Endothelial cell of umbilical vein (primary cell): ENCODE results near the gene SLC12A4. TPM values are rescaled to one million over a fixed set of nuclear protein-coding genes. Genes with fewer than 3 reads are reported as not detected.

Experiments used
- BruUV-seq: library from RNA; stranded (reverse); fragments of 400-500 nt; replicated peaks from 2 replicates; lab custom pipeline; 2021; lab: Mats Ljungman, UMichigan
- CTCF ChIA-PET: fragments of 300-600, 350-600 bp; sonication (Branson Sonifier 250); formaldehyde crosslinking; loops from one replicate; lab custom pipeline; 2021; ENCODE audit warnings: antibody characterized with exemption, inconsistent platforms; lab: Charles Lee
- POLR2A ChIA-PET: fragments of 300-600, 350-600 bp; sonication (Branson Sonifier 250); formaldehyde crosslinking; loops from one replicate; lab custom pipeline; 2021; ENCODE audit warnings: antibody characterized with exemption, inconsistent platforms; lab: Charles Lee
- DNase-seq: peaks from one replicate; pipeline ENCODE4 v3.0.0-alpha.2; 2011; ENCODE audit warnings: low read depth, low spot score
- FAIRE-seq: peaks from 2 replicates; lab custom pipeline; 2011; peaks lifted over from hg19 to GRCh38; lab: Jason Lieb, UNC
- H2AFZ ChIP-seq: 2 replicates; pipeline ENCODE4 v1.6.0; 2012; ENCODE audit warnings: low read depth, low read length, control low read depth, inconsistent platforms
- H3K27ac ChIP-seq: 2 replicates; pipeline ENCODE4 v1.5.1; 2011; ENCODE audit warnings: low read depth, mild to moderate bottlenecking, control low read depth, low read length, moderate library complexity; ENCODE audit not compliant: insufficient read depth
- H3K27me3 ChIP-seq, 2 experiments: 2 replicates each; pipeline versions ENCODE4 v1.6.0 to v1.6.1; 2011; ENCODE audit warnings: low read length in 2 of 2, mixed read lengths in 1 of 2; ENCODE audit not compliant: control insufficient read depth in 2 of 2, insufficient read depth in 2 of 2
- H3K36me3 ChIP-seq, 2 experiments: 2 replicates in 1 of 2; 3 replicates in 1 of 2; pipeline ENCODE4 v1.5.1; 2011; ENCODE audit warnings: low read length in 2 of 2, mild to moderate bottlenecking in 1 of 2, moderate library complexity in 1 of 2; ENCODE audit not compliant: control insufficient read depth in 2 of 2, insufficient read depth in 2 of 2; ENCODE audit errors: extremely low read depth in 1 of 2
- H3K4me1 ChIP-seq: 3 replicates; pipeline ENCODE4 v1.5.1; 2011; ENCODE audit warnings: mild to moderate bottlenecking, low read length; ENCODE audit not compliant: control insufficient read depth, insufficient read depth; ENCODE audit errors: extremely low read depth
- H3K4me2 ChIP-seq: 2 replicates; pipeline ENCODE4 v1.6.1; 2011; ENCODE audit warnings: low read length, control low read depth, mixed read lengths; ENCODE audit not compliant: insufficient read depth
- H3K4me3 ChIP-seq, 3 experiments: fragments of 200-600 bp in 1 of 3; sonication (generic), shearing (Covaris generic) in 1 of 3; replicated peaks in 1 of 3; 2 replicates each; pipeline ENCODE4 v1.5.1; 2011 to 2016; ENCODE audit warnings: control low read depth in 3 of 3, low read length in 3 of 3, mild to moderate bottlenecking in 2 of 3, inconsistent platforms in 1 of 3, low read depth in 1 of 3, moderate library complexity in 1 of 3; ENCODE audit not compliant: insufficient read depth in 1 of 3
- H3K79me2 ChIP-seq: 2 replicates; pipeline ENCODE4 v1.6.0; 2012; ENCODE audit warnings: low read length, inconsistent platforms; ENCODE audit not compliant: control insufficient read depth, insufficient read depth
- H3K9ac ChIP-seq: replicated peaks from 2 replicates; pipeline ENCODE3; 2011; ENCODE audit warnings: low read length, control low read depth; ENCODE audit not compliant: insufficient read depth; ENCODE audit errors: extremely low read depth
- H3K9me1 ChIP-seq: replicated peaks from 3 replicates; pipeline ENCODE4 v1.6.0; 2011; ENCODE audit warnings: mild to moderate bottlenecking, low read length; ENCODE audit not compliant: control insufficient read depth, insufficient read depth; ENCODE audit errors: extremely low read depth
- H3K9me3 ChIP-seq: replicated peaks from 2 replicates; pipeline ENCODE4 v1.5.1; 2012; ENCODE audit warnings: low read length, inconsistent platforms; ENCODE audit not compliant: control insufficient read depth, insufficient read depth
- H4K20me1 ChIP-seq: replicated peaks from 2 replicates; pipeline ENCODE3; 2011; ENCODE audit warnings: mild to moderate bottlenecking, low read length; ENCODE audit not compliant: control insufficient read depth, insufficient read depth; ENCODE audit errors: extremely low read depth
- EZH2 ChIP-seq: IDR thresholded peaks from 2 replicates; pipeline ENCODE4 v1.6.1; 2012; ENCODE audit warnings: borderline replicate concordance, low read depth, mild to moderate bottlenecking, moderate library complexity, low read length, inconsistent platforms; ENCODE audit not compliant: severe bottlenecking
- FOS ChIP-seq: IDR thresholded peaks from 2 replicates; pipeline ENCODE4 v1.6.1; 2011; ENCODE audit warnings: mild to moderate bottlenecking, low read length, moderate library complexity, borderline replicate concordance; ENCODE audit not compliant: insufficient read depth
- MAX ChIP-seq: IDR thresholded peaks from 2 replicates; pipeline ENCODE4 v1.6.1; 2011; ENCODE audit not compliant: insufficient read depth, insufficient read length
- POLR2AphosphoS5 ChIP-seq: IDR thresholded peaks from 2 replicates; pipeline ENCODE4 v1.6.1; 2012; ENCODE audit warnings: low read depth, mild to moderate bottlenecking, control low read depth, low read length, moderate library complexity; ENCODE audit not compliant: insufficient read depth
- dilution Hi-C: fragments of 300-500 bp; cut with MboI; formaldehyde crosslinking; loops from one replicate; pipeline ENCODE4 v1.15.0; 2019; ENCODE audit warnings: low sequenced_read_pairs; ENCODE audit not compliant: extremely low pct_ligation_motif_present
- intact Hi-C: fragments of 100-400 bp; cut with micrococcal nuclease; formaldehyde crosslinking; loops from one replicate; pipeline ENCODE4 v1.10.0; 2022
- polyA plus RNA-seq, 4 experiments: library from polyadenylated mRNA; depleted of rRNA in 3 of 4; stranded (reverse) in 3 of 4; unstranded in 1 of 4; fragments of >200 nt; gene quantifications; 2 replicates each; pipeline versions ENCODE4 v1.2.1 to v1.2.3, GENCODE V29; 2011 to 2012; ENCODE audit warnings: missing spikeins in 1 of 4
- total RNA-seq: library from RNA; stranded (reverse); gene quantifications from 2 replicates; pipeline ENCODE4 v1.2.3, GENCODE V29; 2021
- TF ChIP-seq, protein P1 (sequence below), 2 donors: IDR thresholded peaks; 1 replicate in 1 of 2; 2 replicates in 1 of 2; pipeline ENCODE4 v1.5.1; 2011; ENCODE audit warnings: low read length in 2 of 2, mild to moderate bottlenecking in 2 of 2, moderate library complexity in 2 of 2, control low read depth in 1 of 2, inconsistent platforms in 1 of 2, low read depth in 1 of 2; ENCODE audit not compliant: insufficient read depth in 1 of 2; ENCODE audit errors: extremely low read depth in 1 of 2

SLC12A4 gene
- total and polyA plus RNA-seq, 2 donors (not counting 3 experiments of a cell fraction or from before 2014, with no cell fraction given), result 110 to 114 TPM

- no peak overlapping the region for H3K4me2 ChIP-seq
- no peaks in the 10 kb centered on the region for H3K9me3 ChIP-seq
- no TSS peak for BruUV-seq
- DNase-seq (no peak), FAIRE-seq (no peak)
- no peak overlapping the region for H2AFZ ChIP-seq
- no peaks in the 10 kb centered on the region for H4K20me1 ChIP-seq
- ChIA-PET CTCF (interaction anchor here (0.5 to 2.4 kb wide), 7 partner anchors 11 to 126 kb away, joined by 3 to 8 read pairs (median 4); no protein-coding TSS in a partner anchor), POLR2A (no interaction called here)
- H3K9me1 ChIP-seq, result no peaks in the 10 kb centered on the region
- H3K4me1 ChIP-seq, result no peaks in the 10 kb centered on the region
- H3K27ac ChIP-seq, result no peak overlapping the region
- no peaks in the 10 kb centered on the region for H3K27me3 ChIP-seq
- intact Hi-C loops (no loop called here), dilution Hi-C loops (loop anchor here (25.0 kb wide), 1 partner anchor 228 kb away; no protein-coding TSS in a partner anchor)
- H3K79me2 ChIP-seq, result no peaks in the 10 kb centered on the region
- H3K4me3 ChIP-seq, result no peak overlapping the region
- H3K9ac ChIP-seq, result no peak overlapping the region
- no peak for TF ChIP-seq FOS
- TF ChIP-seq MAX, result no peak
- no peak for TF ChIP-seq POLR2AphosphoS5
- no peak for TF ChIP-seq EZH2
- H3K36me3 ChIP-seq, result peaks cover 0 to 13% of the 10 kb centered on the region in 2 experiments
These were observed 53.5 kb downstream of the SLC12A4 start for GRCh38 chr16:67914758-67915495.

DNA sequence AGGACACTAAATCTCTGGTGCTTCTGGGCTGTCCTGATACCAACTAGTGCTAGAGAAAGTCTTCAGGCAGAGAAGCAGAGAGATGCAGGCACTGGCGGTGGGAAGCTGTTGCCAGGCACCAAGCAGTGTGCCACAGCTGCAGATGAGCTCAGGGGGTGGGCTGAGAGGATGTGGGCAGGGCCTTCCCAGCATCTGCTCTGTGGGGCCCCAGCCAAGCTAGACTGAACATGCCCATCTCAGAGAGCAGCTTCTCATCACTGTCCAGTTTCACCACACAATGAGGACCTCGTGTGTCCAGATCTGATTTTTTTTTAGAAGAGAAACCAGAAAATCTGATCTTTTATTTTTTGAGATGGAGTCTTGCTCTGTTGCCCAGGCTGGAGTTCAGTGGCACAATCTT lies 58.3 kb downstream of the SLC12A4 start:
- no peak overlapping the region for H3K4me3 ChIP-seq
- ChIA-PET POLR2A (interaction anchor here (0.5 kb wide), 1 partner anchor 14 kb away, joined by 3 read pairs; no protein-coding TSS in a partner anchor), CTCF (interaction anchor here (0.7 to 1.9 kb wide), 4 partner anchors 14 to 238 kb away, joined by 3 to 18 read pairs (median 3); partner anchors contain the start of genes NRN1L and PSKH1)
- FAIRE-seq (no peak), DNase-seq (no peak)
- no TSS peak for BruUV-seq
- H3K9me3 ChIP-seq, result no peaks in the 10 kb centered on the region
- H3K4me2 ChIP-seq, result no peak overlapping the region
- no peaks in the 10 kb centered on the region for H3K27me3 ChIP-seq
- no peaks in the 10 kb centered on the region for H3K4me1 ChIP-seq
- dilution Hi-C loops (loop anchor here (25.0 kb wide), 1 partner anchor 223 kb away; no protein-coding TSS in a partner anchor), intact Hi-C loops (no loop called here)
- H3K27ac ChIP-seq, result no peak overlapping the region
- TF ChIP-seq, protein P1, sequence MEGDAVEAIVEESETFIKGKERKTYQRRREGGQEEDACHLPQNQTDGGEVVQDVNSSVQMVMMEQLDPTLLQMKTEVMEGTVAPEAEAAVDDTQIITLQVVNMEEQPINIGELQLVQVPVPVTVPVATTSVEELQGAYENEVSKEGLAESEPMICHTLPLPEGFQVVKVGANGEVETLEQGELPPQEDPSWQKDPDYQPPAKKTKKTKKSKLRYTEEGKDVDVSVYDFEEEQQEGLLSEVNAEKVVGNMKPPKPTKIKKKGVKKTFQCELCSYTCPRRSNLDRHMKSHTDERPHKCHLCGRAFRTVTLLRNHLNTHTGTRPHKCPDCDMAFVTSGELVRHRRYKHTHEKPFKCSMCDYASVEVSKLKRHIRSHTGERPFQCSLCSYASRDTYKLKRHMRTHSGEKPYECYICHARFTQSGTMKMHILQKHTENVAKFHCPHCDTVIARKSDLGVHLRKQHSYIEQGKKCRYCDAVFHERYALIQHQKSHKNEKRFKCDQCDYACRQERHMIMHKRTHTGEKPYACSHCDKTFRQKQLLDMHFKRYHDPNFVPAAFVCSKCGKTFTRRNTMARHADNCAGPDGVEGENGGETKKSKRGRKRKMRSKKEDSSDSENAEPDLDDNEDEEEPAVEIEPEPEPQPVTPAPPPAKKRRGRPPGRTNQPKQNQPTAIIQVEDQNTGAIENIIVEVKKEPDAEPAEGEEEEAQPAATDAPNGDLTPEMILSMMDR (IDR thresholded peaks at IDR 0.05; ENCODE audit: extremely low read depth in 1 of 2, insufficient read depth in 1 of 2, low read depth in 1 of 2, low read length in 2 of 2), result no peak
- no peaks in the 10 kb centered on the region for H3K9me1 ChIP-seq
- no peak overlapping the region for H3K9ac ChIP-seq
- no peak overlapping the region for H2AFZ ChIP-seq
- H4K20me1 ChIP-seq, result no peaks in the 10 kb centered on the region
- H3K79me2 ChIP-seq, result no peaks in the 10 kb centered on the region
- peaks cover 3 to 15% of the 10 kb centered on the region in 2 experiments for H3K36me3 ChIP-seq
